Stimulated activated CD8-positive, alpha-beta memory T cell treated with anti-CD3 and anti-CD28 coated beads, Interleukin-12 subunit alpha, Interleukin-12 subunit beta, amount 100 ng/mL, for 4 hours (primary cell): ENCODE data around the gene RNF152.
A peak's percentile ranks its signal among the peaks of the same experiment; 100 is the strongest.

ENCODE experiments used
- DNase-seq: peaks from one replicate; pipeline ENCODE4 v3.0.0-alpha.2; 2020; ENCODE audit warnings: low read depth

Gene RNF152

DNA sequence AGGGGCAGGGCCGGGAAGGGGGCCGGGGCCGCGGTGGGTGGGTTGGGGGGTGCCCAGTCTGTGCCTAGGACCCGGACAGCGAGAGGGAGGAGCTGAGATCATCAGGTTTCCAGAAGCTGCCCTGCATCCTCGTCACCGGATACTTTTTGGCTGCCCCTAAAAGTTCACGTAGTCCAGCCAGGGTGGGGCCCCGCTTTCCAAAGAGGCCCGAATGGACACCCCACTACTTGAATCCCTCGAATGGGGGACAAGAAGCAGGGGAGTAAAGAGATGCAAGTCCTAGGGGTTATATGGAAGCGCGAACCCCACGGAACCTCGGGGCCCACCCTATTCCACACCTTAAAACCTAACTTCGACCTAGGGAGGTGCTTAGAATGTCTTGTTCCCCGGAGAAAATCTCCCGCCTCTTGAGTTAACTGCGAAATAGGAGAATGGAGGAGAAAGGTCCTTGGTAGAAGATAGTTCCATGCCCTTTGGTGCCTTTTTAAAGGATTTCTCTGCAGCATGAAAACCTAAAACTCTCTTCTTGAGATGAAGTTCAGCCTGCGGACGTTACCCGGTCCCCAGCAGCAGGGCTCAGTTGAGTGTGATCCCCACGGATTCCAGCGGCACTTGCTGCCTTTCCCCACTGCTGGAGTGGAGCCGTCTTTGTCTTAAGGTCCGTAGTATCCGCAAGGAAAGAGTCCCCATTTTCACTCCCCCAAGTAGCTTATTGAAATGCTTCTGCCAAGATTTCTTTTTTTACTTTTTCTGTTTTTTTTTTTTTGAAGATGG lies 2.1 kb upstream of the RNF152 start:
- DNase-seq = no peak

DNA sequence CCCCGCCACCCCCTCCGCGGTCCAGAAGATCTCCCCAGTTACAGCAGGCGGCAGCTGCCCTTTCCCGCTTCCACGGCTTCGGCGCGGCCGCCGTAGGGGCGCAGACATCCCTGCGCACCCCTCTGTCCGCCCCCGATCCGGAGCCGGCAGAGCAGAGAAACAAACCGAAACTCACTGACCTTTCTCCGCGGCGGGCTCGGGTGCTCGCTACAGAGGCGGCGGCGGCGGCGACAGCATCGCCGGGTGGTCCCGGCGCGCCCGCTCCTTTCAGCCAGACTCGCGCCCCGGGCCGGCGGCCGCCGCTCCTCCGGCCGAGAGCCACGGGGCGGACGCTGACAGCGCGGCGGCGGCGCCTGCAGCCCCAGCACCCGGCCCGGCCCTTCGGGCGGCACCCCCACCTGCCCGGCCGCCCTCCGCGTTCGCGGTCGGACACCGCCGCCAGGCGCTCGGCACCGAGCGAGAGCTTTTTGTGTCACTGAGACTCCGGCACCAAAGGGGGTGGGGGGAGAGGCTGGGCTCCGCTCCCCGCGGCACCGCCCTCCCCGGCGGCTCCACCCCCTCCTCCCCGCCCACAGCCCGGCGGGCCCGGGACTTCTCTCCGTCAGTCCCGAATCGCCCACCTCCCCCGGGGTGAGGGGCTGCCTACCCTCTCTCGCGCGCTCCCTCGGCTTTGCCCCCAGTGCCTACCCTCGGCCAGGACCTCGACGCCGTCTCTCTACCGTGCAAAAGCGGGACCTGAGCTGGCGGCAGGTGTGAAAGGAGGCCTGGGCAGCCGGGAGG lies 1.4 kb upstream of the RNF152 start:
- peak; percentile 52 for DNase-seq

DNA sequence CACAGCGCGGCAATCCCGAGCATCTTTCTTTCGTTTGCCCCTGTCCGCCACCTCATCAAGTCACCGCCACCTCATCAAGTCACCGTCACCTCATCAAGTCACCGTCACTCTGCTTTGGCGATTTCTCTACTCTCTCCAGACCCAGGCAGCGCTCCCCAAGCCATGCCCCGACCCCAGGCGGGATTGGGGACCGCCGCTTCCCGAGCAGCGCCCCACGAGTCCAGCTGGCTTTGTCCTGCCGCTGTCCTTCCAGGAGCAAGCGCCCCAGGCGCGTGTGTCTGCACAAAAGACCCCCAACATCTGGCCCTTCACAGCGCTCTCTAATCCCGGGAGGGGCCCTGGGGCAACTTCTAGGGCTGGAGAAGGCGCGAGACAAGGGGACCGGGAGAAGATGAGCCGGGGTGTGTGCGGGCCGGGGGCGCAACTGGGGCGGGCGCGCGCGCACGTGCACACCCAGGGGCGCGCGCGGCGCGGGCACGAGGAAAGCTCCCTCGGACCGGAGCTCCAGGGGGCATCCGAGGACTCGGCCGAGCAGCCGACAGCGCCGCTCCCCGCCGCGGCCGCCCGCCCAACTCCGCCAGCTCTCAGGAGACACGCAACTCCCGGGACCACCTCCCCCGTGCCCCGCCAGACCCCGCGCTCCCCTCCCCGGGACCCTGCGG lies 633 bp upstream of the RNF152 start:
- DNase-seq = no peak

DNA sequence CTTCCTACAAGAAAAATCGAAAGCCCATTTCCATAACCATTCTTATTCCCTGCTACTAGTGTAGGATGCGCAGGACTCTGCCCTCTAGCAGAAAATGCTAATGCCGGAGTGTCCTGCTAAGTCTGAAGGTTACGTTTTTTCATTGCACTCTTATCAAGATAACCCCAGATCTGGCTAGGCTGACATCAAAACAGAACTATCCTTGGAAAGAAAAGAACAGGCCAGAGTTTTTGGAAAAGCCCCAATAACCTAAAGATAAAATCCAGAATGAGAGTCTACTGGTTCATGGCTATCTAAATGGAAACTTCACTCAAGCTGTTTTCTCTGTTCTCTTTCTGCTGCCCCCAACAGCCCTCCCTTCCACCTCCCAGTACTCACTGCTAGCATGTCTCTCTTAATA lies 913 bp downstream of the RNF152 start:
- DNase-seq = no peak

DNA sequence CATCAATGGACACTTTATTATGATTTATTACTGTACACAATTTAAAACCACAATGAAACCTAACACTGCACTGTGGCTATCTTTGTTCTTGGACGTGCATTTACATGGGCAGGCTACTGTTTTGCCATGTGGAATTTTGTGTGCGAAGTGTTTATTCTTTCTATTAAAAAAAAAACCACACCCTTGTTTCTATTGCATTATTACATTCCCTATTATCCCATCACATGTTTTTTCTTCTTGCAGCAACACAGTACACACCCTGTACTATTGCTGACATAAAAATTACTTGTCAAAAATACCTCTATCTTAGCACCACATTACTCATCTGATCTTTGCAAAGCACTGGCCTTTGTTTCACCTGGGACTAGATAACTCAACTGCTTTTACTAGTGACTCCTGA lies 1.5 kb downstream of the RNF152 start:
- no peak for DNase-seq

DNA sequence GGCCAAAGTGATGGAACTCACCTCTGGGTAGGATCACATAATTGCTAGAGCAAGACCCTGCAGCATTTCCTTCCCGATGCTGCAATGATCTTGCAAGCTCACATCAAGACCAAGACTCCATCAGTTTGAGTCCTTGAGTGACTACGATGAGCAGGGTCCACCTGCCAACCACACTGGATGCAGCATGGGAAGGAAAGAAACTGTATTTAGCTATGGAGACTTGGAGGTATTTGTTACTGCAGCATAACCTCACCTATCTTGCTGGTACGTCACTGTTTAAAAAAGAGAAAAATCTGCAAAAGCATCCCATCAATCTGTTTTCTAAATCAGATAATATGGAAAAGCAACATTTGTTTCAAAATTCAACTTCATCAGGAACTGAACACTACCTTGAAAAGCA lies 2.5 kb downstream of the RNF152 start:
- no peak for DNase-seq

DNA sequence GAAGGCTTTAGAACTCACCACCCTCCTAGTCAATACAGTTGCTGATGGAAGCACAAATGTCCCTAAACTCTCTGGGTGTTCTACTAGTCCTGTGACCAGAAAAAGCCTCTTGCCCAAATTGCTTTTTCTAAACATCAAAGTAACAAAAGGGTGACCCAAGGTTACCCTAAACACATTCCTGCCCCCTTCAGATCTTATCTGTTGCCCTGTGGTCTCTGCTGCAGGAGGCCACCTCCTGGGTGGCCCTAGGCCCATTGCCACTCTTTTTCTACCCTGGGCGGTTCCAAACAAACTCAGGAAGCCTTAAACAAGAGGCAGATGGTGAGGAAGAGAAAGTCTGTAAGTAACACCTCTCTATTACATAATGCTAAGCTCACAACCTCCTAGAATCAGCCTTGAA lies 3.3 kb downstream of the RNF152 start:
- DNase-seq = no peak

DNA sequence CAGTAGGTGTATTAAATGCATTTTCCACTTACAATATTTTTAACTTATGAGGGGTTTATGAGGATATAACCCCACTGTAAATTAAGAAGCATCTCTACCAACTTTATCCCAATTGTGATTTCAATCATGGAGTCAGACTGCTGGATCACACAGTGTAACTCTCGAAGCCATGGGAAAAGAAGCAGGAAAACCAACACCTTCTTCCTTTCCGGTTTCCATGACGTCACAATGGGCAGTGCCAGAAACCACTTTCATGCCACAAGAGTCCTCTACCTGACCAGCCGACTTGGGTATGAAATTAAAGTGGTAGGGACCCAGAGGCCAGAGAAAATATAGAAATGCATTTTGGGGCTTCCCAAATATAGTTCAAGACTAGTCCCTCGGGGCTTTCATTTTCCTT lies 4.2 kb downstream of the RNF152 start:
- no peak for DNase-seq

DNA sequence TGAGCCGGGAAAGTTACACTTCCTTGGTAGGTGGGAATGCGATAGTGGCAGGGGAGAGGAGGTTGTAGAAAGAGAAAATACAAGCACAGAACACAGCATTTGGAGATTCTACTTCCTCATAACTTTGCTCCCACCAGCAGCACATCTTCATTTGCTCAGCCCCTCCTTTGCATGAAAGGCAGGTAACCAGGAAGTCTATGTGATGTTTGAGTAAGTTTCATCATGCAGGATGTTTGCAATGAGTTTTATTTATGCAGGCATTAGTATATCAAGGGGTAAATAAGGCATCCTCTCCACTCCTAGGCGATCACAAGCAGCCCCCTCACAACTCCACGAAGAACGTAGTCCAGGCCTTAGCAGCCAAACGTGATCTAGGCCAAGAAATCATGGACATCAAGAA lies 5.0 kb downstream of the RNF152 start:
- DNase-seq = no peak

DNA sequence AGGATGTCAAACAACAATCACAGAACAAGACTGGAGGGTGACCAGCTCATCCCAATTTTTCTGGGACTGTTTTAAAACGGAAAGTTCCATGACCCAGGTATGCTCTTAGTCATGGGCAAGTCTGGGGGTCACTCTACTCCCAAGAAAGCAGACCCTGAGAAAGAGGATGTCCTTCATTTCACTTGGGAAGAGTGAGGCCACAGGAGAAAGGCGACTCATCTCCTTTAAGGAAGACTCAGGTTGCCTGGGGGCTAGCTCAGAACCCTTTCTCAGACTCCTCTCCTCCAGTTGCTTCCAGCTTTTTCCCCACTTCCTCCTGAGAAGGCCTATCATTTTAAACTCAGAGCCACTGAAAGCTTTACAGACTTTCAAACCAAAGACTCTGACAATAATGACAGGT lies 9.3 kb downstream of the RNF152 start:
- no peak for DNase-seq

DNA sequence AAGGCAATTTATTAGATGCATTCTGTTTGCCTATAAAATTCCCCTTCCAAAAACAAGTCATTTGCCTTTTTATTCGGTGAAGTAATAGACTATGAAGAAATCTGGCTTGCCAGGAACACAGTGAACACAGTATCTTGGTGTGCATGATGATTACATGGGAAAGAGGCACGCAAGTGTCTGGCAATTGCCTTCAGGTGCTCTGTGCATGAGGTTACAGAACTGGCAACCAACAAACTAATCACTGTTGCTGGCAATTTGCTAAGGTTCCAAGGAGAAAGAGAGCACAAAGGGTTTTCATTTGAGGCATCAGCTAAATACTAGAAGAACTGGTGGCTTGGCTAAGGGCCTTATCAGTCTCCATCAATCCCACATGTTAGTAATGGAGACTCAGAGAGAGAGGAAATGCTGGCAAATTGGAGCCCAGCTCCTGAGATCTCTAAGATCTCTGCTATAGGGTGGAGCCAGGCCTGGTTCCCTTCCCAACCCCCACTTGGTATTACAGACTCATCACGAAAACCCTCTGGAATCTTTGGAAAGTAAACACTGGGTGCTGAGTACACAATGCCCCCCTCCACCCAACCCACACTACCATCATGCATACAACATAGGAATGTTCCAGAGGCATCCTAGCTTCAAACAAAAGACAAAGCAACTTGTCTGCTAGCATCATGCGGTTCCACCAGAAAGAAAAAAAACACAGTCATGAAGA lies 10.4 kb downstream of the RNF152 start:
- no peak for DNase-seq

DNA sequence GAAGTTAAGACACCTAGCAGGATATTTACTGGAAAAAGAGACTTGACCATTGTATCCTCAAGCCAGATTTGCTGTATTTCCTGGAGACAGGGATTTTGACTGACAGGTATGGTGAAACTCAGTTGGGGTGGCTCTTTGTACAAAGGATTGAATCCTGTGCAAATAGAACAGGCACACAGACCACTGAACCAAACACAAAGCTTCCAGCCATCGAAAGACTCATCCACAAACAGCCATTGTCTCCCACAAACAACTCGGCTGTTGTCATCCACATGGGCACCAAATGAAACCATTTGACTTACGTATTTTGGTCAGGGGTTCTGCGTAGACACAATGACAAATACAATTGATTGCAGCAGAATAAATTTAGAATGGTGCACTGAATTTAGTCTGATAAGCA lies 15.9 kb downstream of the RNF152 start:
- no peak for DNase-seq

DNA sequence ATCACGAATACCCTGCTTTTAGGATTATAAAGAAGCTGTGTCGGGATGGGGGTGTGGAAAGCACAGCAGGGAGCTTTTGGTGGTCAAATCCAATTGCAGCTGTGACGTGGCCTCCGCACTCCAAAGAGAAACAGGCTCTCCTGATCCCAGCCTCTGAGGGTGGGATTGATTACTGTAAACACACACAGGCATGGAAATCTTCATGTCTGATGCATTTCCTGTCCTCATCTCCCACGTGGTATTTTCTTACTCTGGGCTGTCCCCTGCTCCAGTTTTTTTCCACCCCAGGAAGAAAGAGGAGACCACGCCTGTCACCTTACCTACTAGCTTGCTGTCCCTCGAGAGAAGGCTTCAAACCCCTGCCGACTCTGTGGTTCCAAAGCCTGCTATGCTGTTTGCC lies 22.7 kb downstream of the RNF152 start:
- DNase-seq = no peak

DNA sequence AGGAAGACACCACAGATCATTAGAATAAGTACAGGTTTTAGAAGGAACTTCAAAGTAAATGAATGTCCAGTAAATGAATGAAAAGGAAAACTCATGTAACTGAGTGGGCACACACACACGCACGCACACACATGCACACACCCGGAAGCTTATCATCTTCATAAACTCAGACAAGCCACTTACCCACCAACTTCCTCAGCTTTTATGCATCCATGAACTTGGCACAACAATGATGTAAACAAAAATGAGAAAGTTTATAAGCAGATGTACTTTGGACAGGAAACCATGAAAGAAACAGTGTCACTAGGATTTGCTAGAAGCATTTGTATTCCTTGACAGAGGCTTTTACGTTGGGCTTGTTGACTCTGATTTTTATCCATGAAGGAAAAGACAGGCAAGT lies 23.2 kb downstream of the RNF152 start:
- DNase-seq = no peak

DNA sequence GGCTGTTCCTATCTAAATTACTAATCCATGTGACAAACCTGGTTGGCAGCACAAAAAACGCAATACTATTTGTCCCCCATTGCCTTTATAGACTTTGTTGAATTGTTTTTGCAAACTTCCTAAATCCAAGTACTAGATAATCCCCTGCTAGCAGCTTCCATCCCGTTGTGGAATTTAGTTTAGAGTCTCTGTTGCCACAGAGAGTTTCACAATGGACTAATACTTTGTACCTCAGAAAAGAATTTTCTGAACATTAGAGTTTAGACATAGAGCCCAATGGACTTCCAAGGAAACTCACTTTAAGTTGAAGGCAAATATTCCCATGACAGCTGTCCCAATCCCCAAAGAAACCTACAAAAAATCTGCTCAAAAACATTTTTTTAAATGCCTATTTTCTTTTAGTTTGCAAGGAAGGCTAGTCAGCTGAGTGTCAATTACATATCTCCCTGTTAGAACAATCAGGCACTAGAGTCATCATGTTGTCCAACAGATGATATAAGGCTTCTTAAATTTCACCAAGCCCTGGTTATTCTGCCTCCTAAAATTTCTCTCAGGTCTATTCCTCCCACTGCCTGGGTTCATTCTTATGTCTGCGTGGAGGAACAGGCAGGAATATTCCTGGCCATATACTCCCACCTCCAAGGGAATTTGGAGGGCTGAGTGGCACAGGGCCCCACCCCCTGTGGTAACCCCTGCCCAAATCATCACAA lies 27.2 kb downstream of the RNF152 start:
- DNase-seq = no peak

DNA sequence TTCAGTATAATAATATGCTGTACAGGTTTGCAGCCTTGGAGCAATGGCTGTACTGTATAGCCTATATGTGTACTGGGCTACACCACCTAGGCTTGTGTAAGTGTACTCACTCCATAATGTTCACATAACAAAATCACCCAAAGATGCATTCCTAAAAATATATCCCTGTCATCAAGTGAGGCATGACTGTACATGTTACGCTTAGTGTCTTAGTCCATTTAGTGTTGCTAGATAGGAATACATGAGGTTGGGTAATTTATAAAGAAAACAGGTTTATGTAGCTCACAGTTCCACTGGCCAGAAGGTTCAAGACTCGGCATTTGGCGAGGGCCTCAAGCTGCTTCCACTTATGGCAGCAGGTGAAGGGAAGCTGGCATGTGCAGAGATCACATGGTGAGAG lies 31.4 kb downstream of the RNF152 start:
- no peak for DNase-seq

DNA sequence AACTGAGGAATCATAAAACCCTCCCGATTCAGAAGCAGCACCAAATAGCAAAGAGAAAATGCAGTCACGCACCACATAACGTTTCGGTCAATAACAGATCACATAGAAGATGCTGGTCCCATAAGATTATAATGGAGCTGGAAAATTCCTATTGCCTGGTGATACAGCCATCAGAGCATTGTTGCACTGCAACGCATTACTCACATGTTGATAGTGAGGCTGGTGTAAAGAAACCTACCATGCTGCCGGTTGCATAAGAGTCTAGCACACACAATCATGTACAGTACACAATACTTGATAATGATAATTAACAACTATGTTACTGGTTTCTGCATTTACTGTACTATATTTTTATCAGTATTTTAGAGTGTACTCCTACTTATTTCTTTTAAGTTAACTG lies 32.5 kb downstream of the RNF152 start:
- DNase-seq = no peak

DNA sequence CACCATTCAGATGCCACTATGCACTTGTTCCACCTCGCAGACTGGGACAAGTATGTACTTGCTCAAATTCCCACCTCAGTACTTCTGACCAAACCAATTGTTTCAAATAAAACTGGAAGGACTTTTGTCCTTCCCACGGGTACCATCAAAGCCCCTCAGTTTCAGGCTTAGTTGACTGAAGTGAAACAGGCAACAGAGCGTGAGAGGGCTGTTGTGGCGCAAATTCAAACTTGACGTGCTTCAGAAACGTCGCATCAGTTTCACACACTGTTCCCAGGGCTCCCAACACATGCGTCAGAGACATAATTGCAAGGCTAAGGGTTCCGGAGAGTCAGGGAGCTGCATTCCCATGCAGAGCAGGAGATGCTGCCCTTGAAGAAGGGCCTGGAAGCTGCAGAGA lies 33.7 kb downstream of the RNF152 start:
- DNase-seq = no peak

DNA sequence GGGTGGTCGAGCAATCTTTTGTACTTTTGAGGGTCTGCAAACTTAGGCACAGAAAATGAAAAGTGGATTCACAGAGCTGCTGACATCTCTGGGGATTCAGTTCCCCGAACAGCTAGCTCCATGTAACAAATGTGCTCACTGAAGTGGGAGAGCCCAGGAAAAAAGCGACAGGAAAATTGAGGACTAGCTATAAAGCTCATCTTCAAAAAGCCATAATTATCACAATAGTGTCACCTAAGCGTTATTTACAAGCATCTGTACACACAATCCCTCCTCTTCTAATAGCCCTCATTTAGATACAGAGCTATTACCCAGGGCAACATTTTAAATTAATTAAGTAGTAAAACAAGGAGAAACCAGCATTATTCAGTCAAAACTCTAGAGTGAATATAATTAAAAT lies 36.1 kb downstream of the RNF152 start:
- DNase-seq = no peak

DNA sequence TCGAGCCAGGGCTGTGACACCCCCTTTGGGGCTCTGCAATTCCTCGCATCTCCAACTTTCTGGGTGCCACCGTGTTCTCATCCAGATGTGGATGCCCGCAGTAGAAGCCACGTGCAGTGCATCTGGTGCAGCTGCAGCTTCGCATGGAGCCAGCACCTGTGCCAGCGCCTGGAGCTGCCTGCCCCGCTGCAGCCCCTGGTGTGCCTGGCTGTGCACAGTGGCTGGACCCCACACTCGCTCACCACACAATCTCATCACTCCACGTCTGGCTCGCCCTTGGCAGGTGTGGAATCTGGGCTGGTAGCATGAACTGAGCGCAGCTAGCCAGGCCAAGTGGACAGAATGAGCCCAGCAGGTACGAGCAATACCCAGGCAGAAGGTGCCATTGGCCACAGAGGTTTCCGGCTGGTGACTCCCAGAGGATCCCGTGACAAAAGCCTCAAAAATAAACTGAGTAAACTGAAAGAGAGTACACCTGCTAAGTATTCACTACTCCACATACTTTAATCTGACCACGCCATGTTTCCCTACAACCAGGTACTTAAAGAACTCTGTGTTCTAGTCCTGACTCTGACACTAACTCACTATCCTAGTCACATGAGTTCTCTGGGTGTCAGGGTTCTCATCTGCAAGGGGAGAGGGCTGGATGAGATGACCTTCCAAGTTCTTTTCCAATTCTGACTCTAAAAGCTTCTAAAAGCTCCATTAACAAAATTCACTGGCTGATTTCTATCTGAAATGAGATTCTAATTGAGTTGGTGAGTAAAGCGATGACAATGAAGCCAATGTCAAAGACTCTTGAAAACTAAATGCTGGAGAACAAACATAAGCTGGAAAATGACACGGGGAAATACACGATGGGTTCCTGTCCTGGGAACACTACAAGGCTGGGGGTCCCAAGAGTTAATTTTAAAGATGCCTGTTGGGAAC lies 37.1 kb downstream of the RNF152 start:
- no peak for DNase-seq
